T-helper 17 cell (primary cell): ENCODE data around the gene GALNT14. TPM values are rescaled to one million over a fixed set of nuclear protein-coding genes. Genes with fewer than 3 reads are reported as not detected.
"Not testable (repeated sequence)": the region's sequence is repeated elsewhere in the genome, so short reads cannot be mapped to it uniquely, and the experiment has no call there.

Source experiments
- ATAC-seq: fragments of 150-1000 bp; cut with Tn5 transposase; 2 replicates; pipeline ENCODE4 v1.10.0; 2021; ENCODE audit warnings: mild to moderate bottlenecking, moderate library complexity
- DNase-seq, 3 donors: peaks; one replicate each; pipeline versions ENCODE4 v3.0.0 to v3.0.0-alpha.2; 2020 to 2021
- H3K9me3 ChIP-seq: one replicate; pipeline ENCODE4 v1.7.0; 2013; ENCODE audit warnings: low read length, mild to moderate bottlenecking; ENCODE audit not compliant: control insufficient read depth, poor library complexity, severe bottlenecking
- H3K27ac Mint-ChIP-seq: one replicate; pipeline ENCODE4 v1.8.0; 2022; ENCODE audit warnings: mild to moderate bottlenecking, moderate library complexity, mixed read lengths
- H3K27me3 Mint-ChIP-seq: one replicate; pipeline ENCODE4 v1.8.0; 2022; ENCODE audit warnings: mixed read lengths
- H3K36me3 Mint-ChIP-seq: one replicate; pipeline ENCODE4 v1.8.0; 2022; ENCODE audit warnings: low read depth, mixed read lengths
- H3K4me1 Mint-ChIP-seq: one replicate; pipeline ENCODE4 v1.8.0; 2022; ENCODE audit warnings: mild to moderate bottlenecking, mixed read lengths
- H3K4me3 Mint-ChIP-seq: one replicate; pipeline ENCODE4 v1.8.0; 2022; ENCODE audit warnings: mild to moderate bottlenecking, moderate library complexity, mixed read lengths
- total RNA-seq, 4 donors: library from RNA in 2 of 4; stranded (reverse) in 2 of 4; gene quantifications; one replicate each; pipeline ENCODE4 v1.2.3 and lab custom pipeline; 2022 to 2026

GALNT14 gene, protein sequence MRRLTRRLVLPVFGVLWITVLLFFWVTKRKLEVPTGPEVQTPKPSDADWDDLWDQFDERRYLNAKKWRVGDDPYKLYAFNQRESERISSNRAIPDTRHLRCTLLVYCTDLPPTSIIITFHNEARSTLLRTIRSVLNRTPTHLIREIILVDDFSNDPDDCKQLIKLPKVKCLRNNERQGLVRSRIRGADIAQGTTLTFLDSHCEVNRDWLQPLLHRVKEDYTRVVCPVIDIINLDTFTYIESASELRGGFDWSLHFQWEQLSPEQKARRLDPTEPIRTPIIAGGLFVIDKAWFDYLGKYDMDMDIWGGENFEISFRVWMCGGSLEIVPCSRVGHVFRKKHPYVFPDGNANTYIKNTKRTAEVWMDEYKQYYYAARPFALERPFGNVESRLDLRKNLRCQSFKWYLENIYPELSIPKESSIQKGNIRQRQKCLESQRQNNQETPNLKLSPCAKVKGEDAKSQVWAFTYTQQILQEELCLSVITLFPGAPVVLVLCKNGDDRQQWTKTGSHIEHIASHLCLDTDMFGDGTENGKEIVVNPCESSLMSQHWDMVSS
- not detected for total RNA-seq
- 0 reads per million in 2 donors for total RNA-seq (lab: John Stamatoyannopoulos, UW)

DNA sequence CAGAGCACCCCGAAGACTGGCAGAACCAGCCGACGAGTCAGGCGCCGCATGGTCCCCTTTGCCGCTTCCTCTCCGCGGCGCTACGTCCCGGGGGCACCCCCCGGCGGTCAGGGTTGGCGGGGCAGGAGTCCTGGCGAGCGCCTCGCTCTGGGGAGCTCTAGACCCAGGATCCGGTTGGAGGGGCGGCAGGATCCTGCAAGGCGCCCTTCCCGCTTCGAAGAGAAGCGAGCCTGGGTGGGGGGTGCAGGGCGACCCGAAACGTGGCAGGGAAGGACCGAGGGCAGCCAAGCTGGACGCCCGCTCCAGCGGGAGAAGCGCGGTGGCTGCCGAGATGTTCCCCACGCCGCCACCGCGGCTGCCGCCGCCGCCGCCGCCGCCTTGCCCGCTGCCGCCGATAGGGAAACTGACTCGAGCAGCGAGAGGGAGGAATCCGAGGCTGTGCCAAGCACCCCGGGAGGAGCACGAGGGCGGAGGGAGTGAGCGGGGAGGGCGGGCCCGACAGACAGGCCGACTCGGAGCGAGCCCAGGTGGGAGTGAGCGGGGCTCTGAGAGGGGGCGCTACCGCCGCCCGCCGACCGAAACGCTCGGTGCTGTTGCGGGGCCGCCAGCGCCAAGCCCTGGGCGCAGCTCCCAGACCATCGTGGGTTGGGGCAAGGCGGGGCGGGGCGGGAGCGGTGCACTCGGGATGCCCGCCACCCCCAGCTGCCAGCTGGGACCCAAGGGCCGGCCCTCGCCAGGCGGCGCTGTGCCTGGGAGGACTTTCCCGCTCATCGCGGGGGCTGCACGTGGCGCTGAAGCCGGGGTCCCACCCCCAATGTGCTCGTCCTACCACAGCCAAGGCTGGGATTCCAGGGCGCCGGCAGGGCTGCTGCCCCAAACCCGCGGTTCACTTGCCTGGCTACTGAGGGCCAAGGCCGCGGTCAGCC lies at the start of gene GALNT14:
Gene GALNT14 (minus strand): TSS at position 404 of the 926 bp plus-strand sequence. CDS start 354 bp downstream, at position 50.
- H3K27me3 Mint-ChIP-seq, result peaks cover 57% of the 10 kb centered on the region
- H3K9me3 ChIP-seq, result peaks cover 2% of the 10 kb centered on the region
- peaks cover 9% of the 10 kb centered on the region for H3K4me1 Mint-ChIP-seq
- ATAC-seq (peak; percentile 58), DNase-seq (no peak)
- H3K4me3 Mint-ChIP-seq, result peak within 1 kb of the TSS; percentile 76
- H3K36me3 Mint-ChIP-seq, result peaks cover 4% of the 10 kb centered on the region
- H3K27ac Mint-ChIP-seq, result no peak within 1 kb of the TSS

GRCh38 chr2:31187166-31187565 lies 48.9 kb upstream of the GALNT14 start:
- no peaks in the 10 kb centered on the region for H3K9me3 ChIP-seq
- H3K27me3 Mint-ChIP-seq, result peaks cover 24% of the 10 kb centered on the region
- no peaks in the 10 kb centered on the region for H3K4me1 Mint-ChIP-seq
- no peak overlapping the region for H3K4me3 Mint-ChIP-seq
- H3K36me3 Mint-ChIP-seq, result peaks cover 8% of the 10 kb centered on the region
- H3K27ac Mint-ChIP-seq, result no peak overlapping the region
- DNase-seq (no peak), ATAC-seq (no peak)

GRCh38 chr2:31183973-31184372 lies 45.7 kb upstream of the GALNT14 start:
- H3K4me3 Mint-ChIP-seq, ATAC-seq, DNase-seq, H3K36me3 Mint-ChIP-seq, H3K27ac Mint-ChIP-seq, H3K4me1 Mint-ChIP-seq, H3K9me3 ChIP-seq: not testable (repeated sequence)
- H3K27me3 Mint-ChIP-seq, result peaks cover 24% of the 10 kb centered on the region

DNA sequence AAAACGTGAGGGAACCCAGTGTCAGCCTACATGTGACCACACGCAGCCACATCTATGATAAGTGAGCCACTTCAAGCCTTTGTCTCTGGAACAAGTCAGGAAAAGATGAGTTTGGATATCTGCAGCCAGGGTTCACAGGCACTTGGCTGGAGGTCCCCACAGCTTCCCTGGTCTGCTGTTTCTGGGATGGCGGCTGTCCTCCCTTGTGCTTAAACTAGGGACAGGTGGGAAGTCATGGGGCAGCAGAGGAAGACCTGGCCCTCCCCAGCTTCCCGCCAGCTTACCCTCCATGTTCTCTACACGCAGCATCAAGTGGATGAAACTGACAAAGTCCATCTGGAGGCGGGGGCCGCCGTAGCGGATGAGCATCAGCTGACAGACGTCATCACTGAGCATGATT lies 38.5 kb upstream of the GALNT14 start:
- Mint-ChIP-seq H3K27ac (no peak overlapping the region), H3K4me3 (no peak overlapping the region), H3K27me3 (peaks cover 16% of the 10 kb centered on the region), H3K4me1 (no peaks in the 10 kb centered on the region), H3K36me3 (peaks cover 2% of the 10 kb centered on the region)
- ATAC-seq (no peak), DNase-seq (no peak)
- no peaks in the 10 kb centered on the region for H3K9me3 ChIP-seq

DNA sequence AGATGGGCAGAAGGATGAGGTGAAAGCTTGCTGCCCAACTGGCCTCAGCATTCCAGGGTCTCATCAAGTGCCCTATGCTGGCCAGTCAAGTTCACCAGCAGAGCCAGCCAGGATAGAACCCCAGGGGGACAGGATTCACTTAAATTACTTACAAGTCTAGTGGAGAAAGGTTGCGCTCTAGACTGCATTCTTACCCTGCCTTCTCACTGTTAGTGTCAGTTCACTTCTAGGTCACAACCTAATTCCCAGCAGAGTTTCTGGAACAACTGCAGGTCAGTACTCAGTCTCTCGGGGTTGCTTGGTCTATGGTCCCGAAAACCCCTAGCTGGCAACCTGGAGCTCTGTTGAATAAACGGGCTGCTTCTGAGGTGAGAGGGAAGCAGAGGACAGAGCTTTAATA lies 32.9 kb upstream of the GALNT14 start:
- Mint-ChIP-seq H3K36me3 (no peaks in the 10 kb centered on the region), H3K27me3 (peaks cover 26% of the 10 kb centered on the region), H3K4me3 (peak overlapping the region; percentile 25), H3K4me1 (no peaks in the 10 kb centered on the region), H3K27ac (no peak overlapping the region)
- ATAC-seq (no peak), DNase-seq (no peak)
- H3K9me3 ChIP-seq, result no peaks in the 10 kb centered on the region

DNA sequence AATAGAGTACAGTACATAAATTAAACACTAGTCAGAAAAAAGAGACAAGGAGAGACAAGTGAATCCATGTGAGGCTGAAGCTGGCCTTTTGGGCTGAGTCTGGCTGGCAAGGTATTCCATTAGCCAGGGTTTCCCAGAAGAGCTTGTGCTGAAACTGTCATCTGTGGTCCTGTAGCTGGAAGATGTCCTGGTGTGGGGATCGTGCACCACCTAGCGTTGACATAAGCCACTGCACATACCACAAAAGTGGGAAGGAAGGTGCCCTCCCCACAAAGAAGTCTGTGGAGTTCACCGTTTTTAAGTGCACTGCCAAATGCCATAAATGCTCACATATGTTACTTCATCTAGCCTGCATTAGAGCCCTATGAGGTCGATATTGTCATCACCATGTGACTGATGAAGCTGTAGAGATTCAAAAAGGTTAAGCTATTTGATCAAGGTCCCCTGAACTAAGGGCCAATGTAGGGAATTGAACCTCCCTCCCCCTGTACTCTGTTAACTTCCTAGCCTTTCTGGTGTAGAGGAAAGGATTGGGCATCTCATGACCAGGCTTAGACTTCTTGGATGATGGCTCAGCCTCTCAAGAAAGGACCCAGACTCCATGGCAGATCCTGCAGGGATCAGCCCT lies 31.9 kb upstream of the GALNT14 start:
- H3K4me1 Mint-ChIP-seq, result no peaks in the 10 kb centered on the region
- H3K36me3 Mint-ChIP-seq, result no peaks in the 10 kb centered on the region
- DNase-seq (peak in 2 of 3 donors; percentile 20 to 29), ATAC-seq (peak; percentile 83)
- peaks cover 35% of the 10 kb centered on the region for H3K27me3 Mint-ChIP-seq
- H3K27ac Mint-ChIP-seq, result peak overlapping the region; percentile 47
- H3K4me3 Mint-ChIP-seq, result no peak overlapping the region
- no peaks in the 10 kb centered on the region for H3K9me3 ChIP-seq

- H3K4me1 Mint-ChIP-seq, result peaks cover 3% of the 10 kb centered on the region
- no peaks in the 10 kb centered on the region for H3K9me3 ChIP-seq
- DNase-seq, result no peak
- H3K36me3 Mint-ChIP-seq, result no peaks in the 10 kb centered on the region
- H3K27ac Mint-ChIP-seq, result no peak overlapping the region
- H3K27me3 Mint-ChIP-seq, result peaks cover 42% of the 10 kb centered on the region
- no peak overlapping the region for H3K4me3 Mint-ChIP-seq
- no peak for ATAC-seq
Observed at GRCh38 chr2:31168291-31168690, 30.1 kb upstream of the GALNT14 start.

- no peaks in the 10 kb centered on the region for H3K36me3 Mint-ChIP-seq
- peaks cover 46% of the 10 kb centered on the region for H3K27me3 Mint-ChIP-seq
- H3K9me3 ChIP-seq, result no peaks in the 10 kb centered on the region
- H3K4me1 Mint-ChIP-seq, result peaks cover 3% of the 10 kb centered on the region
- no peak overlapping the region for H3K27ac Mint-ChIP-seq
- H3K4me3 Mint-ChIP-seq, result no peak overlapping the region
- no peak for ATAC-seq
- no peak for DNase-seq
Observed at GRCh38 chr2:31166925-31167324, 28.7 kb upstream of the GALNT14 start.

DNA sequence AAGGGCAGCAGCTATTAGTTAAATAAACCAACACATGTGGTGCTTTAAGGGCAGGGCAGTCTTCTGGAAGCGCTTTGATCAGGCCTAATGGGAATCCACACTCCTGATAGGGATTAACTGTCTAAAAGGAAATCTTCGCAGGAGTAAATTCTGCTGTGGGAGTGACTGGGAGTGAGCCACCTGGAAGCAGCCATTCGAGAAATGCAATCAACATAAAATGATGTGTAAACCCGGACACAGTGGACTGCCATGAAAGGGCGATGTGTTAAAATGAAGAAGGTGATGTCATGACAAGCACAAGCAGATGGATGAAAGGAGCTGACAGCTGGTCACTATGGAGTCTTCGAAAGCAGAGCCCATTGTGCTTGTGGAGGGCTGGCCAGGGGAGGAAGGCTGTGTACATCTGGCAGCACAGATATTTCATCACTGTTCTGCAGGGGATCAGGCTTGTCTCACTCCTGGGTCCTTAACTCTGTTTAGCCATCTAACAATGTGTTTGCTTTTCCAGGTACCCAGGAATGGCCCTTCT lies 24.8 kb upstream of the GALNT14 start:
- Mint-ChIP-seq H3K27ac (no peak overlapping the region), H3K27me3 (peaks cover 36% of the 10 kb centered on the region), H3K4me1 (peaks cover 3% of the 10 kb centered on the region), H3K4me3 (no peak overlapping the region), H3K36me3 (no peaks in the 10 kb centered on the region)
- no peak for ATAC-seq
- H3K9me3 ChIP-seq, result no peaks in the 10 kb centered on the region
- no peak for DNase-seq

- ATAC-seq (no peak), DNase-seq (no peak)
- Mint-ChIP-seq H3K36me3 (no peaks in the 10 kb centered on the region), H3K27me3 (peaks cover 35% of the 10 kb centered on the region), H3K27ac (no peak overlapping the region), H3K4me3 (no peak overlapping the region), H3K4me1 (peaks cover 3% of the 10 kb centered on the region)
- H3K9me3 ChIP-seq, result no peaks in the 10 kb centered on the region
Observed at GRCh38 chr2:31161637-31162036, 23.4 kb upstream of the GALNT14 start.

- DNase-seq, result no peak
- H3K36me3 Mint-ChIP-seq, result no peaks in the 10 kb centered on the region
- ATAC-seq, result no peak
- H3K27ac Mint-ChIP-seq, result no peak overlapping the region
- no peaks in the 10 kb centered on the region for H3K9me3 ChIP-seq
- H3K27me3 Mint-ChIP-seq, result peaks cover 40% of the 10 kb centered on the region
- H3K4me1 Mint-ChIP-seq, result no peaks in the 10 kb centered on the region
- H3K4me3 Mint-ChIP-seq, result no peak overlapping the region
Observed at GRCh38 chr2:31151501-31151900, 13.3 kb upstream of the GALNT14 start.

GRCh38 chr2:31150120-31150670 lies 12.0 kb upstream of the GALNT14 start:
- H3K9me3 ChIP-seq, result no peaks in the 10 kb centered on the region
- DNase-seq, result no peak
- Mint-ChIP-seq H3K27ac (no peak overlapping the region), H3K36me3 (peaks cover 2% of the 10 kb centered on the region), H3K27me3 (peaks cover 34% of the 10 kb centered on the region), H3K4me3 (no peak overlapping the region), H3K4me1 (no peaks in the 10 kb centered on the region)
- no peak for ATAC-seq
